ENCODE data around the gene ATP5F1D. TPM values are rescaled to one million over a fixed set of nuclear protein-coding genes. Genes with fewer than 3 reads are reported as not detected.

Gene ATP5F1D
- total RNA-seq, 1 donor from 2014 or later = 7.1 TPM

GRCh38 chr19:1214299-1214861, 27.2 kb upstream of the ATP5F1D start:
- Mint-ChIP-seq H3K4me1 (peaks cover 35% of the 10 kb centered on the region), H3K36me3 (peaks cover 12% of the 10 kb centered on the region), H3K9me3 (no peaks in the 10 kb centered on the region), H3K27ac (no peak overlapping the region), H3K27me3 (ENCODE audit: insufficient read depth, low read depth) (no peaks in the 10 kb centered on the region), H3K4me3 (peak overlapping the region; percentile 38)
- H3K36me3 ChIP-seq = no peaks in the 10 kb centered on the region
- no peak for TF ChIP-seq EZH2 (IDR thresholded peaks at IDR 0.05)
- no peak for TF ChIP-seq EZH2phosphoT487 (IDR thresholded peaks at IDR 0.05)
- no peak for TF ChIP-seq CTCF (IDR thresholded peaks at IDR 0.05)
- H3K4me3 ChIP-seq = no peak overlapping the region
- no peaks in the 10 kb centered on the region for H3K27me3 ChIP-seq
- H4K20me1 ChIP-seq (ENCODE audit: low read depth) = peaks cover 95% of the 10 kb centered on the region
- peaks cover 4% of the 10 kb centered on the region for H3F3A ChIP-seq (ENCODE audit: low read depth)
- no peak for DNase-seq (ENCODE audit: low spot score)
- no peaks in the 10 kb centered on the region for H3K9me3 ChIP-seq (ENCODE audit: low read depth)
- peaks cover 5% of the 10 kb centered on the region for H3K4me1 ChIP-seq
- no peak overlapping the region for H3K9ac ChIP-seq
- no peak overlapping the region for H3K4me2 ChIP-seq
- H3K27ac ChIP-seq = no peak overlapping the region
- peaks cover 100% of the 10 kb centered on the region for H3K79me2 ChIP-seq (ENCODE audit: low read depth)
- no peak overlapping the region for H2AFZ ChIP-seq (replicated peaks)

- Histone ChIP-seq H2AFZ (replicated peaks) (no peak overlapping the region), H3K4me1 (peaks cover 5% of the 10 kb centered on the region), H3K9ac (no peak overlapping the region), H3F3A (ENCODE audit: low read depth) (peaks cover 4% of the 10 kb centered on the region), H3K79me2 (ENCODE audit: low read depth) (peaks cover 93% of the 10 kb centered on the region), H4K20me1 (ENCODE audit: low read depth) (peaks cover 93% of the 10 kb centered on the region), H3K36me3 (no peaks in the 10 kb centered on the region), H3K4me2 (no peak overlapping the region), H3K27ac (peak overlapping the region; percentile 29), H3K4me3 (no peak overlapping the region), H3K9me3 (ENCODE audit: low read depth) (no peaks in the 10 kb centered on the region), H3K27me3 (no peaks in the 10 kb centered on the region)
- H3K27ac Mint-ChIP-seq = no peak overlapping the region
- H3K4me1 Mint-ChIP-seq = peaks cover 33% of the 10 kb centered on the region
- no peaks in the 10 kb centered on the region for H3K9me3 Mint-ChIP-seq
- no peak for DNase-seq (ENCODE audit: low spot score)
- peaks cover 9% of the 10 kb centered on the region for H3K36me3 Mint-ChIP-seq
- H3K27me3 Mint-ChIP-seq (ENCODE audit: insufficient read depth, low read depth) = no peaks in the 10 kb centered on the region
- TF ChIP-seq EZH2phosphoT487 (IDR thresholded peaks at IDR 0.05) = no peak
- no peak for TF ChIP-seq EZH2 (IDR thresholded peaks at IDR 0.05)
- TF ChIP-seq CTCF (IDR thresholded peaks at IDR 0.05) = no peak
- no peak overlapping the region for H3K4me3 Mint-ChIP-seq
Measured at GRCh38 chr19:1214862-1215731, 26.5 kb upstream of the ATP5F1D start.

- H4K20me1 ChIP-seq (ENCODE audit: low read depth) = peaks cover 89% of the 10 kb centered on the region
Measured at GRCh38 chr19:1216756-1217155, 24.8 kb upstream of the ATP5F1D start.

More at GRCh38 chr19:1216756-1217155, 24.8 kb upstream of the ATP5F1D start:
- H3K4me1 ChIP-seq = peaks cover 5% of the 10 kb centered on the region
- no peaks in the 10 kb centered on the region for H3K9me3 Mint-ChIP-seq
- H3K36me3 ChIP-seq = no peaks in the 10 kb centered on the region
- H3K36me3 Mint-ChIP-seq = peaks cover 4% of the 10 kb centered on the region
- H3K27ac ChIP-seq = no peak overlapping the region
- H2AFZ ChIP-seq (replicated peaks) = no peak overlapping the region
- H3K79me2 ChIP-seq (ENCODE audit: low read depth) = peaks cover 77% of the 10 kb centered on the region
- H3F3A ChIP-seq (ENCODE audit: low read depth) = peaks cover 4% of the 10 kb centered on the region
- H3K27ac Mint-ChIP-seq = peak overlapping the region; percentile 33
- no peaks in the 10 kb centered on the region for H3K27me3 ChIP-seq
- DNase-seq (ENCODE audit: low spot score) = no peak
- TF ChIP-seq EZH2phosphoT487 (IDR thresholded peaks at IDR 0.05) = no peak
- TF ChIP-seq CTCF (IDR thresholded peaks at IDR 0.05) = no peak
- TF ChIP-seq EZH2 (IDR thresholded peaks at IDR 0.05) = no peak
- H3K27me3 Mint-ChIP-seq (ENCODE audit: insufficient read depth, low read depth) = no peaks in the 10 kb centered on the region
- H3K4me3 Mint-ChIP-seq = no peak overlapping the region
- no peak overlapping the region for H3K9ac ChIP-seq
- no peak overlapping the region for H3K4me2 ChIP-seq
- H3K9me3 ChIP-seq (ENCODE audit: low read depth) = no peaks in the 10 kb centered on the region
- no peak overlapping the region for H3K4me3 ChIP-seq
- H3K4me1 Mint-ChIP-seq = peaks cover 27% of the 10 kb centered on the region

Data from neural progenitor cell (in vitro differentiated cells).